Lower lobe of right lung (tissue), 2 donors: ENCODE results near the gene CORO1A. TPM values are rescaled to one million over a fixed set of nuclear protein-coding genes. Genes with fewer than 3 reads are reported as not detected.

ENCODE experiments used
- ATAC-seq, 2 donors: fragments of 200-7000 bp; cut with Tn5 transposase; one replicate each; pipeline ENCODE4 v1.9.1; 2020 to 2022; ENCODE audit warnings: mild to moderate bottlenecking in 2 of 2, moderate library complexity in 2 of 2
- DNase-seq: peaks from one replicate; pipeline ENCODE4 v3.0.0-alpha.2; 2020
- H3K27ac ChIP-seq: fragments of 200-600 bp; one replicate; pipeline ENCODE4 v1.8.0; 2022
- H3K27me3 ChIP-seq: fragments of 200-600 bp; one replicate; pipeline ENCODE4 v1.8.0; 2022; ENCODE audit warnings: low read depth
- H3K36me3 ChIP-seq: fragments of 200-600 bp; one replicate; pipeline ENCODE4 v1.8.0; 2022; ENCODE audit warnings: mild to moderate bottlenecking
- H3K4me1 ChIP-seq: fragments of 200-600 bp; one replicate; pipeline ENCODE4 v1.8.0; 2022
- H3K4me3 ChIP-seq: fragments of 200-600 bp; one replicate; pipeline ENCODE4 v1.8.0; 2022; ENCODE audit warnings: mild to moderate bottlenecking
- H3K9me3 ChIP-seq: fragments of 200-600 bp; one replicate; pipeline ENCODE4 v1.8.0; 2022
- CTCF ChIP-seq: fragments of 200-600 bp; IDR thresholded peaks from one replicate; pipeline ENCODE4 v1.8.0; 2022; ENCODE audit warnings: antibody characterized with exemption, mild to moderate bottlenecking
- intact Hi-C: fragments of 100-400 bp; cut with DNase I; formaldehyde crosslinking; loops from one replicate; pipeline ENCODE4 v1.11.0; 2022
- total RNA-seq: library from RNA; stranded (reverse); fragmentation: NEBNext Ultra II Directional; extraction: Animal tissue kit (Norgen Biotek cat#: 25700); gene quantifications from one replicate; pipeline ENCODE4 v1.2.1, GENCODE V29; 2021
- donor health status: DM: no; HTN: yes; CAD: no; lungs with severe emphysema.

Gene CORO1A
- total RNA-seq, 1 donor from 2014 or later = 76.3 TPM

- TF ChIP-seq CTCF = no peak
- ATAC-seq = no peak
- no peak overlapping the region for H3K27ac ChIP-seq
- intact Hi-C loops = no loop called here
- no peaks in the 10 kb centered on the region for H3K27me3 ChIP-seq
- H3K4me3 ChIP-seq = no peak overlapping the region
- DNase-seq = no peak
- no peaks in the 10 kb centered on the region for H3K4me1 ChIP-seq
- H3K36me3 ChIP-seq = no peaks in the 10 kb centered on the region
- H3K9me3 ChIP-seq = peaks cover 12% of the 10 kb centered on the region
These were observed 35.4 kb upstream of the CORO1A start for GRCh38 chr16:30147843-30148510.

GRCh38 chr16:30149250-30149930 lies 34.0 kb upstream of the CORO1A start:
- Histone ChIP-seq H3K9me3 (peaks cover 12% of the 10 kb centered on the region), H3K27me3 (no peaks in the 10 kb centered on the region), H3K4me1 (no peaks in the 10 kb centered on the region), H3K36me3 (no peaks in the 10 kb centered on the region), H3K4me3 (no peak overlapping the region), H3K27ac (no peak overlapping the region)
- no peak for TF ChIP-seq CTCF
- DNase-seq = no peak
- intact Hi-C loops = no loop called here
- ATAC-seq = no peak

GRCh38 chr16:30151091-30151490 lies 32.3 kb upstream of the CORO1A start:
- H3K4me3 ChIP-seq = no peak overlapping the region
- no peak overlapping the region for H3K27ac ChIP-seq
- DNase-seq (no peak), ATAC-seq (no peak)
- intact Hi-C loops = no loop called here
- H3K4me1 ChIP-seq = no peaks in the 10 kb centered on the region
- H3K36me3 ChIP-seq = no peaks in the 10 kb centered on the region
- H3K9me3 ChIP-seq = peaks cover 12% of the 10 kb centered on the region
- no peaks in the 10 kb centered on the region for H3K27me3 ChIP-seq
- TF ChIP-seq CTCF = no peak

GRCh38 chr16:30152517-30152916 lies 30.9 kb upstream of the CORO1A start:
- H3K27ac ChIP-seq = no peak overlapping the region
- no peaks in the 10 kb centered on the region for H3K36me3 ChIP-seq
- DNase-seq (no peak), ATAC-seq (no peak)
- intact Hi-C loops = no loop called here
- peaks cover 12% of the 10 kb centered on the region for H3K9me3 ChIP-seq
- no peaks in the 10 kb centered on the region for H3K27me3 ChIP-seq
- no peak for TF ChIP-seq CTCF
- no peaks in the 10 kb centered on the region for H3K4me1 ChIP-seq
- H3K4me3 ChIP-seq = no peak overlapping the region

GRCh38 chr16:30155188-30155587 lies 28.2 kb upstream of the CORO1A start:
- Histone ChIP-seq H3K4me3 (no peak overlapping the region), H3K4me1 (no peaks in the 10 kb centered on the region), H3K27ac (no peak overlapping the region), H3K27me3 (no peaks in the 10 kb centered on the region), H3K9me3 (no peaks in the 10 kb centered on the region), H3K36me3 (no peaks in the 10 kb centered on the region)
- no peak for TF ChIP-seq CTCF
- no peak for DNase-seq
- ATAC-seq = no peak
- intact Hi-C loops = no loop called here
